GM11168 (cell line): ENCODE data around the gene NCOA7.
"Not testable (repeated sequence)": the region's sequence is repeated elsewhere in the genome, so short reads cannot be mapped to it uniquely, and the experiment has no call there.

Experiments used
- in situ Hi-C: fragments of 300-500 bp; cut with MboI; formaldehyde crosslinking; loops from one replicate; pipeline ENCODE4 v1.12.0; 2022; ENCODE audit warnings: low sequenced_read_pairs; ENCODE audit not compliant: unreplicated experiment

NCOA7 gene

DNA sequence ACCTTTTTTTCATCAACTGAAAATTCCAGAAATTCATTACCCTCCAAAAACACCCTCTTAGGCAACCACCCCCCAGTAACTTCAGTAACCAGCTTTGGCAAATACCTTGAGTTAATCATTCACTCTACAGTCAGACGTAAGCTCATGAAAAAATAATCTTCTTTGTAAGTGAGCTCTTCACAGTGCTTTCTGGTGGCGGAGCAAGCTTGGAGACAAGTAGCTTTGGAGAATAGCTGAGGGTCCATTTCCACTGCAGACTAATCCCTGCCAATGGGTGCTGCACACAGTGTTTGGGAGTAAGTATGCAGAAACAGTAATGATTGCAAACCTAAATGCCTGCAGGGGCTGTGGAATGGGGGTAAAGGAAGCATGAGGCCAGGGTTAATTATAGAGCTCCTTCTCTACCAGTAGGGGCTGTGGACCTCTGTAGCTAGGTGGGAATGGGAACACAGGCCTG, 109.0 kb downstream of the NCOA7 start:
- in situ Hi-C loops = loop anchor here (10.0 kb wide), 1 partner anchor 115 kb away; no protein-coding TSS in a partner anchor

DNA sequence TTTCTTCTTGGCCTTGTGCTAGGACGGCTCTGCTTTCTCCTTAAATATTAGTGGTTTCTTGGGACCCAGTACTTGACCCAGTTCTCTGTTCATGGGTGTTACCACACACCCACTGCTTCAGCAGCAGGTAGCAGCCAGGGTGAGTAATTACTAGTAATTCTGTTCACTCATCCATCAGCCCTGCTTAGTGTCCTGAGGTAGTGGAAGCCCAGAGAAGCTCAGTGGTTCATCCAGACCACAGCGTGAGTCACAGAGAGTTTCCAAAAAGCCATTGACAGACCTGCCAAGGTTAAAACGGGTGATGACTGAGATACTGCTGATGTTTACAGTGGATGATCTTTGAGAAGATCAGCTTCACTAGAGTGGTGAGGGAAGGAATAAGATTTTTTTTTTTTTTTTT, 114.1 kb downstream of the NCOA7 start:
- in situ Hi-C loops = loop anchor here (5.0 to 10.0 kb wide), 2 partner anchors 67 to 120 kb away; no protein-coding TSS in a partner anchor

DNA sequence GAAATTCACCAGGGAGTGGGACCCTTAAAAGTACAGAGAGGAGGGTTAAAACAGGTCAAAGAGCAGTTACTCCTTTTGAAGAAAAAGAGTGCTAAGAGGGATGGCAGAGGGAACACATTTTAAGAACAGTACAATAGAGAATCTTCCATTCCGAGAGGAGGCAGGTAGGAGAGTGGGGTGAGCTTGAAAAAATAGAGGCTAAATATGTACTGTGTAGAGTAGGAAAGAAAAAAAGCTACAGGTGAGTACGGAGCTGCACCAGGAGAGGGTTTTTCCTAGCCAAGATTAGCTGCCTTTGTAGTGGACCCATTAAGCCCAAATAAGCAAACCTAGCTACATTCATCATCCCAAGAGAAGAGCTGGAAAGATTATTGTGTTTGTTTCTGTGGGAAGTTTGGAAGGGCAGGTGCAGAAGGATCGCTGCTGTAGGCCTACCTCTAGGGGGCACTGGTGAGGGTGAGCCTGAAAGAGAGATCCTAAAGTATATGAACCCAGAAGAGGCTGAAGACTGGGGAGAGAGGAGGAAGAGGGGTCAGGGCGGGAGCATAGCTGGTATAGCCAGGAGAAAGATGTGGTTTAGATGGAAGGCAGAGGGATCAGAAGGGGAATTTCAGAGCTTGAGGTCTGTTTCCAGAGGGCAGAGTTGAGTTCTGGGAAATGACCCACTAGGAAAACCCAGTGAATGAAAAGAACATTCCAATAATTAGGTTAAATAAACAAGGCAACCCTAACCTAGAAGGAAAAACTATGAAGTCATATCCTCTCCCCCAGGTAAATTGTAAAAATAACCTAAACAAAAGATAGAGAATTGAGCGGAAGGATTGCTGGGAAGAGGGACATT, 115.6 kb downstream of the NCOA7 start:
- in situ Hi-C loops = loop anchor here (5.0 to 10.0 kb wide), 2 partner anchors 66 to 122 kb away; no protein-coding TSS in a partner anchor

DNA sequence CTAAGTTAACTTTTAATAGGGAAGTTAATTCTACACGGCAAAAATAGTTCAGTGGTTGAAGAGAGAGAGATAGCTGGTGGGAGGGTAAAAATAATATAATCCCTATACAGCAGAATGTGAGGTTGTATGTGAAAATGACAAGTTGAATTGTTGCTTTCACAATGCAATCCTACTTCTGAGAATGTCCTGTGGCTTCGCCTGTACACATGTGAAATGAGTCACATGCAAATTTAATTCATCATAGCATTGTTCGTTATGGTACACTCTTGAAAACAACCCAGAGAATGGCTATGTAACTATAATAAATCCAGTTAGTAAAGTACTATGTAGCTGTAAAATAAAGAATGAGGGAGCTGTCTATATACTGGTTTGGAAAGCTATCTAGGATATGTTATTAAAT, 119.8 kb downstream of the NCOA7 start:
- in situ Hi-C loops = no loop called here

DNA sequence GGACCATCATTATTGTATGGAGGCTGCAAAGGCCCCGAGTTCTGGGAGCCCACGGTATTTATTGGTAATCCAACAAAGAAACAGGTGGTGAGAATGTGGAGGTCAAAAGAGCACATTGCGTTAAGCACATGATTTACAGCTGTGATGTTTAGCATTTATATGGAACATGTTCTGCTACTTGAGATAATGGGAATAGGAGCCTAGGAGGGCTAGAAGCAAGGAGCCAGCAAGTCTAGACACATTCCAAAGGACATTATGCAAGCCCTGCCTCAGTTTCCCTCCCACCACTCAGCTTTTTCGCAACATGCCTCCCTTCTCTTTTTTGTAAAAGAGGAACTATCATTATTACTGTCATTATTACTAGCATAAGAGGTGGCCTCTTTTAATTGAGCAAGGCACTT, 120.3 kb downstream of the NCOA7 start:
- in situ Hi-C loops = not testable (repeated sequence)

DNA sequence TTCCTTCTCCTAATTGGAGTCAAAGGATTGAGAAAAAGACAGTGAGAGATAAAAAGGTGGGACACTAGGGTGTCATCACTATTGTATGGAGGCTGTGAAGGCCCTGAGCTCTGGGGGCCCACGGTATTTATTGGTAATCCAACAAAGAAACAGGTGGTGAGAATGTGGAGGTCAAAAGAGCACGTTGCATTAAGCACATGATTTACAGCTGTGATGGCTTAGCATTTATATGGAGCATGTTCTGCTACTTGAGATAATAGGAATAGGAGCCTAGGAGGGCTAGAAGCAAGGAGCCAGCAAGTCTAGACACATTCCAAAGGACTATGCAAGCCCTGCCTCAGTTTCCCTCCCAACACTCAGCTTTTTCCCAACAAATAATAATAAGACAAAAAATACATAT, 121.7 kb downstream of the NCOA7 start:
- in situ Hi-C loops = not testable (repeated sequence)

DNA sequence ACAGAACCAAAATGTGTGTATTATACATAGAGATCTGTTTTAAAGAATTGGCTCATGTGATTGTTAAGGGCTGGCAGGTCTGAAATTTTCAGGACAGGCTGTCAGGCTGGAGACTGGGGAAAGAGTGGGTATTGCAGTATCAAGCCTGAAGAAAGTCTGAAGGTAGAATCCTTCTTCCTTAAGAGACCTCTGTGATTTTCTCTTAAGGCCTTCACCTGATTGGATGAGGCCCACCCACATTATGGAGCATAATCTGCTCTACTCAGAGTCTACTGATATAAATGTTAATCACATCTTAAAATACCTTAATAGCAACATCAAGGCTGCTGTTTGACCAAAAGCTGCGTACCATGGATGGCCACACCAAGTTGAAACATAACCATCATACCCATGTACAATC, 122.4 kb downstream of the NCOA7 start:
- in situ Hi-C loops = no loop called here

DNA sequence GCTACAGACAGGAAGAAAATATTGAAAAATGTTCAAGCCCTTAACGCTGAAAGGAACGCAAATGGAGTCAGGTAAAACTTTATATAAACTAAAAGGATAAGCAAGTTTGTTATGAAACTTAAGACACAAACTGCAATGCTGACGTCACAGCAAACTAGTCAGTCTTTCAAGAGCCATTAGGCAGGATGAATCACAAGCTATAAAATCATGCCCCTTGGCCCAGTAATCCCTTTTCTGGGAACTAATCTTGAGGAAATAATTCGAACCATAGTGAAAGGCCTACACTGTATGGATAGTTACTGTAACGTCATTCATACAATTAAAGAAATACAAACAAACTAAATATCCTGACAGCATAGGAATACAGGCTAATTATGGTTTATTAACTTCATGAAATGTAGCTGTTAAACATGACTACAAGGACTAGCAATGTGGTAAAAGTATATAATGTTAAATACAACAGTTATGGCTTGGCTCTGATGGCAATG, 123.1 kb downstream of the NCOA7 start:
- in situ Hi-C loops = no loop called here

DNA sequence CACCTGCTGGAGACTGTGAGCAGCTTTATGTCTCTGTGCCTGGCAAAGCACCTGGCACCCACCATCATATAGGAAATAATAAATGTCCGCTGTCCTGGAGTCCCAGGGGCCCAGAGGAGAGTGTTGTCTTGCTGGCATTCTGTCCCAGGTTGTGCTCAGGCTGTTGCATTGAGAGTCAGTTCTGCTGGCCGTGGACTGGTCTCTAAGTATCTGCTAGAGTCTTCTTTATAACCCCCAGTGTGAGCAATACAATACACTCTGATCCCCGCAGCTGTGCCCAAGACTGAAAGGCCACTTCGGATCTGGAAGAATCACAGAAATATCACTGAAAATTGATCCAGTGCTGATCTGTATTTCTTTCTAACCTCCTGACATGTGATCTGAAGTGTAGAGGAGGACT, 127.5 kb downstream of the NCOA7 start:
- in situ Hi-C loops = no loop called here

DNA sequence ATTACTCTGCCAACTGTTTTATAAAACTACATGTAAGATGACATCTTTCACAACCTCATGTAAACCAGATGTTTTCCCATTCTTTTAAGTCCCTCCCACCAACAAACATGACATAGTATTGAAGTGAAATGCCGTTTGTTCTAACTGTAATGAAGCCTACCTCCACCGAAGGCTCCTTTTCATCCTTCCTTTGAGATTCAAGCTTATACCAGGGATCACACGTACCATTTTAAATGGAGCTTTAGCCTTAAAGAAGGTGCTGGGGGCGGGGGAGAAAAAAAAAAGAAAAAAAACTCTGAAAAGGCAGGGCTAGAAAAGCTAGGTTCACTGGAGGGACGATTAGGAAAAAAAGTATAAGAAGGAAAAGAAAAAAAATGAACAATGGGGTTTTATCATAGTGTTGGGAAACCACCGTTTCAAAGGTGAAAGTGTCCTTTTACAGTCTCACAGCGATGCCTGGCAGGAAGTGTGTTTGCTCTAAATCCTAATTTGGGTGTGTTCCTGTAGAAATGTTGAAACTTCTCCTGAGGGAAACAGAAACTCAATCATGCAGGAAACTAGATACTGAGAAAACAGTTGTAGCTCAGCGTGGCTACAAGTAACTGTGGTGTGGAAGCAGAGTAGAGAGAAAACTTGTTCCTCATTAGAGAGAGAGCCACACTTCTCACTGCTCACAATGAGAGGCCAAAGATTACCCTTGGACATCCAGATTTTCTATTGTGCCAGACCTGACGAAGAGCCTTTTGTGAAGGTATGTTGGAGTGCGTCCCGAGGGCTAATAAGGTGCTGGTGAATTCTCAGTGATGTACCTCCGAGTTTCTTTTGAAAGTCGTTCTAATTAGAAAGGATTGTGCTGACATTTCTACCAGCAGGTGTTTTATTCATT, 128.2 kb downstream of the NCOA7 start:
- in situ Hi-C loops = no loop called here

DNA sequence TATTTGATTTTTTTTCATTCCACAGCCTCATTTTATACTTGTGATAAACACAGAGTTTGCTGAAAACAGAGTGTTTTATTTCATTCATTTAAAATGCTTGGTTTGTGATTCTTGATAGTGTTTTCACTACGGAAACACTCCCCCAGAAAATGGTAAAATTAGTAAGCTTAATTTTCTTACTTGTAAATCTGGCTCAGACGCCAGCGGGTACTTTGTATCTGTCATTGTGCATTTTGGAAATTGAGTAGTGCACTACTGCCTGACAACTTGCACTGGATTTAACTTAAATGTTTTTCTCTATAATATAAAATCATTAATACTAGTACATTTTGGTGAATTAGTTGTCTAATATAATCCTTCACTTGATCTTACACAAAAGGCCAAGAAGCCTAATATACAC, 128.9 kb downstream of the NCOA7 start:
- in situ Hi-C loops = no loop called here

DNA sequence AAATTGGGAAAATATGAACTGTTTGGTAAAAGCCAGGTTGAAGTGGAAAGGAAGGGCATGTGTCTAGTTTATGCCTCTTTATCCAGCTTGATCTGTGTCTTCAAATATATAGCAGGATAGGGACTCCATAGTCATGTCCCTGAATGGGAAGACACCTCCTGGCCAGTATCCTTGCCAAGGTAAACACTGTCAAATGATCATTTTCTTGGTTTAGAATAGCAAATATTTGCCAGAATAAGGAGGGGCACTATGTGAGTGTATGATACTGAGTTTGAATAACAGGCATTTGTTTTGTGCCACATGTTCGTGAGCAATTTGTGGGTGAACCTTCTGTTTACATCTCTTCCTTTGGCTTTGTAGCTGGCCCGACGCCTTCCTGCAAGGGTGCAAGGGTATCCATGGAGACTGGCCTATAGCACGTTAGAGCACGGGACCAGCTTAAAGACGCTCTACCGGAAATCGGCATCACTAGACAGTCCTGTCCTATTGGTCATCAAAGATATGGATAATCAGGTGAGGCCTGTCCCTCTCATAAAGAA, 131.6 kb downstream of the NCOA7 start:
- in situ Hi-C loops = no loop called here

DNA sequence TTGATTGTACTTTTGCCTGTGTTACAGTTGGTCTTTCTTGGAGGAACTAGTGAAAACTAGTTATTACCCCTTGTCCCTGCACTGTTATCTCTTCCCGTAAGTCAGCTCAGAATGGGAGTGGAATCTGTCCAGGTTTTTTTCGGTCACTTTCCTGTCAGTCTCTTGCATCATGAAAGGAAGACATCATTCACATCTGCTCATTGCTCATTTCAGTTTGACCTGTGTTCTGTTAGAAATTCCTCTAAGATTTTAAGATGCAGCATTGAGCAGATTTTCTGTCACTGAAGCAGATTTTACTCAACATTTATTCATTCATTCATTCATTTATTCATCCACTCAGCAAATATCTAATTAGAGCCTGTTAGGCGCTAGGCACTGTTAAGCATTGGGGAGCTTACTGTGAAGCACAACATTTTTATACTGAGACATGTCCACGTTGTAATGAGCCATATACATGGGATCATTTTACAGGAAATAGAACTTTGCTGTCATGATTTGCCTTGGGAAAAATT, 132.7 kb downstream of the NCOA7 start:
- in situ Hi-C loops = no loop called here

DNA sequence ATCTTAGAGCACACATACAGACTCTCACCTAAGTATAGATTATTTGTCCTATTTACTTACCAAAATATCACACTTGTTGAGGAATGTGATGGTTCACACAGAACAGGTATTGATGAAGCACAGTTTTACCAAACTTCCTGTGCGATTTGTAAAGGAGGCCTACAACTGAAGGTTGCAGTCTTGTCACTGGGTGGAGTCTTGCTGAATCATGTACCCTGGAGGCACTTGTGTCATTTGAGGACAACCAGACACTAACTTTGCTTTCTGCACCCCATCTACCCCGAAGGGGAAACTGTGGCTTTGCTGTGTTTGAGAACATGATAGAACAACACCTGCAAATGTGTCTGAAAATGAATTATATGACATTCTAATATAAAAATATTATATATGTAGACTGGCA, 133.4 kb downstream of the NCOA7 start:
- in situ Hi-C loops = no loop called here

DNA sequence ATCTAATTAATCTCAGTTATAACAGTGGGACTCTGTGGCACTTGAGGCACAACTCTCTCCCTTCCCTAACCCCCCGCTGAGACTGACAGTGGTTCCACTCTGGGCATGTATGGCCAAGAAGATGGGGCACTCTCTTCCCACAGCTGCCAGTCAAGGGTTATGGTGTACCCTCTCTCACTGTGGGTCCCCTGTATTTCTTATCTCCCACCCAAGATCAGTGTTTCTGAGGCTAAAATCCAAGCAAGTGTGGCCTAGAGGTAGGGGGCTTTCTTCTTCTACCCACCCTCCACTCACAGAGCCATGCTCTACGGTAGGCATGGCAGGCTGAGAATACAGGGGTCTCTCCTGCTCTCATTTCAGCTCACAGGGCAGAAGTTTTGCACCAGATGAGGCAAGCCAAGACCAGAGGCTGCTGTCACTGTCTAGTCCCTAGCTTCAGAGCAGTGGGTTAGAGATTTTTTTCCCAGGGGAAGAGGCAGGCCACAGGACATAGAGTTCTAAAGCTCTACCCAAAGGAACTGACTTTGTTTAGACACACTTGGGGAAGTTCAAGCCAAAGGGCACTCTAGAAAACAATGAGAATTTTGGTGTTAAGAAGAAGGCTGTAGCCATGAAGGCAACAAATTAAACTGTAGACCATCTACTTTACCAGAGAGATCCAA, 134.1 kb downstream of the NCOA7 start:
- in situ Hi-C loops = no loop called here

DNA sequence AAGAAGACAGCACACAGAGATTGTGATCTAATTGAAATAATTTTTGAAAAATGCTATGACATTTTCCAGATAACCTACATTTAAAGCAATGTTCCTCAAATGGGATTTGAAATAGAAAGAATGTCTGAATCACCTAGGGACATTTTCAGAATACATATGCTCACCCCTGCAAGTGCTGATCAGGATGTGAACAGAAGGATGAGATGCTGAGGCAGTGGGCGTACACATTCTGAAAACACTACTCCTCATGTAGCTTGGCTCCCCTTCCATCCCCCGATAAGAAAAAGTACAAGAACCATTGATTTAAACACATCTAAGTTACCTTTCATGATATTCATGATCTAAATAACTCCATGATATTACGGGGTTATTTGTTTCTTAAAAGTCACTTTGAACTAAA, 136.0 kb downstream of the NCOA7 start:
- in situ Hi-C loops = no loop called here

DNA sequence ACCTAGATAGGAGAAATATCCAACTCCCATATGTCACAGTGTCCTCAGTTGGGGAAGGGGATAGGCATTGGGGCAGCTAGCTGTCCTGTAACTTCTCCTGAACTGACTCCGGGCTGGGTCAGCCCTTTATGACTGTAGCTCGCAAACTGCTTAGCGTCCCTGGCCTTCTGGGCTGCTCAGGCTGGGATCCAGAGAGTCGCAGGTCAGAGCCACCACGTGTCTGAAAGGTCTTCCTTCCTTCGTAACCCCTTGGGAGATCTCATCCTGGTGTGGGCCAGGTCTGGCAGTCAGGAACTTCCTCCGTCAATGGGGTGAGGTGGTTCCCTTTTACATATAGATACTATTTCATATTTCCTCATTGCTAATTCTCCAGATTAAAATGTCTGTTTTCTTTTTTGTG, 137.0 kb downstream of the NCOA7 start:
- in situ Hi-C loops = no loop called here

DNA sequence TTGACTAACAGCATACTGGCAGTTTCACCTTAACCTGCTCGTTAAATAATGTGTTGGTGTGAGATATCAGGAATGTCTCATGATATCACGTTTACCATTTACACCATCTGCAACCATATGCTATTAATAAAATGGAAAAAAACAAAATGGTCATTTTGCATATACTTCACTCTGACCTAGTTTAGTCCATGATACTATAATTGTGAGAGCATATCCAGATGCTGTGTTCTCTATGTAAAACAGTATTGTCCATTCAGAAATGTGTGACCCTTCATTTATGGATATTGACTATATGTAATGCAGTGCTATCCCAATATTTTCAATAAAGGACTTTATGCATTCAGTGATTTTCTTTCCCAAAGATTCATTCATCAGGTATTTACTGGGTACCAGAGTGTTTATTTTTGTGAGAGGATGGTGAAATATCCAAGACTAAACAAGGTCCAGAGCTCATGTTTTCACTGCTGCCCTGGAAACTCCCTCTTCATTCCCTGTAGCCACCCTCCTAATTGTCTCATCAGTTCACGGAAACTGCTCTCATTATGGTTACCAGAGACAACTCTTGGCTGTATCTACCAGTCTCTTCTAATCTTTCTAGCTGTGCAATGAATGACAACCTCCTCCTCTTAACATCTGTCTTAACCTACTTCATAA, 140.1 kb downstream of the NCOA7 start:
- in situ Hi-C loops = no loop called here

DNA sequence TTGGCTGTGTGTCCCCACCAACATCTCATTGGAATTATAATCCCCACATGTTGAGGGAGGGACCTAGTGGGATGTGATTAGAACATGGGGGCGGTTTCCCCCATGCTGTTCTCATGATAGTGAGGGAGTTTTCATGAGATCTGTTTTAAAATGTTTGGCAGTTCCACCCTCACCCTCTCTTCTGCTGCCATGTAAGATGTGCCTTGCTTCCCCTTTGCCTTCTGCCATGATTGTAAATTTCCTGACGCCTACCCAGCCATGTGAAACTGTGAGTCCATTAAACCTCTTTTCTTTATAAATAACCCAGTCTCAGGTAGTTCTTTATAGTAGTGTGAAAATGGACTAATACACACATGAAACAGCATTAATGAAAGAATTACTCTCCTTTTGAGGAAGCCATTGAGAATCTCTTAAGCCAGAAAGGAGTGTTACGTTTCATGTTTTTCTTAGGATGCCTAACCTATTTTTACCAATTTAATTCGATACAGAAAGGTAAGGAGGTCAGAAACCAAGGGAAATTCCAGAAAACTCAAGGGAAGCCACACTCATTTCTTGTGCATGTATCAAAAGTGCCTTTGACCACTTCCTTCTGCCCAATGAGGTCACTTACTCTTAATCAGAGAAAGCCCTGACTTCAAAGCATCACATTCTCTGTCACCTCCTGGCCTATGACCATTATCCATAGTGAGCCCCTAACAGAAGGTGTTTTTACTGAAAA, 141.1 kb downstream of the NCOA7 start:
- in situ Hi-C loops = no loop called here
